GM21390 (cell line): ENCODE results near the gene LRRTM4.
"Not testable (repeated sequence)": the region's sequence is repeated elsewhere in the genome, so short reads cannot be mapped to it uniquely, and the experiment has no call there.

Experiments used
- ATAC-seq: cut with Tn5 transposase; IDR thresholded peaks from one replicate; pipeline ENCODE4 v1.9.1; 2021; ENCODE audit not compliant: unreplicated experiment

Gene LRRTM4

GRCh38 chr2:77088424-77088823, 433.8 kb downstream of the LRRTM4 start:
- not testable (repeated sequence) for ATAC-seq

DNA sequence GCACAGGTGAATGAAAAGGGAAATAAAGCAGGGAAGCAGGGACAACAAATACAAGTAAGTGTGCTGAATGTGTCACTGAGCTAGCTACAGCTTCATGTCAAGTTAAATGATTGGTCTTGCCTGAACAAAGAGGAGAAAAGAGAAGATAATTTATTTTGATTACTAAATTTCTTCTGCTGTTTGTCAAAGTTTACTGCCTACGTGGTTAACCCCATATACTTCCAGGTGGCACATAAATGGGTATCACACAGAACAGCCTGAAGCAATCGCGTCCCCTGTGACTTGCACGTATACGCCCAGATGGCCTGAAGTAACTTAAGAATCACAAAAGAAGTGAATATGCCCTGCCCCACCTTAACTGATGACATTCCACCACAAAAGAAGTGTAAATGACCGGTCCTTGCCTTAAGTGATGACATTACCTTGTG, 434.2 kb downstream of the LRRTM4 start:
- no peak for ATAC-seq

GRCh38 chr2:77086478-77086877, 435.7 kb downstream of the LRRTM4 start:
- ATAC-seq: no peak

GRCh38 chr2:77086051-77086450, 436.1 kb downstream of the LRRTM4 start:
- no peak for ATAC-seq

GRCh38 chr2:77085561-77085960, 436.6 kb downstream of the LRRTM4 start:
- no peak for ATAC-seq

GRCh38 chr2:77081597-77081996, 440.6 kb downstream of the LRRTM4 start:
- ATAC-seq: no peak

DNA sequence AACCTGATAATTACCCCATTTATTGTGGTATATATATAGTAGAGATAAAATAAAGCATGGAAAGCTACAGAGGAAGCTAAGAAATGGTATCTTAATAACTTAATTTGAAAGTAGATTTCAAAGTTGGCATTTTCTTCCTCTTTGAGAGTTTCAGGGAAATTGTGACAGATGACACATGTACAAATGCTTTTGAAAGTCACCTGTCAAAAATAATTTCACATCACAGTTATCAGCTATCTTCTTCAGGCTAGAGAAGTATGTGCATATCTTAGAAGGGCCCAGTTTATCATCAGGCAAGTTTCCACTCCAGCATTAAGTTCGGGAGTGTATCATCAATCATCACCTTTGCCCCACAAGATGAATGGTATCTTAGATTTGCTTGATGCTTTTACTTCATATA, 457.9 kb downstream of the LRRTM4 start:
- no peak for ATAC-seq

GRCh38 chr2:77054938-77055337, 467.2 kb downstream of the LRRTM4 start:
- ATAC-seq: no peak

GRCh38 chr2:77046339-77046738, 475.8 kb downstream of the LRRTM4 start:
- ATAC-seq: no peak

DNA sequence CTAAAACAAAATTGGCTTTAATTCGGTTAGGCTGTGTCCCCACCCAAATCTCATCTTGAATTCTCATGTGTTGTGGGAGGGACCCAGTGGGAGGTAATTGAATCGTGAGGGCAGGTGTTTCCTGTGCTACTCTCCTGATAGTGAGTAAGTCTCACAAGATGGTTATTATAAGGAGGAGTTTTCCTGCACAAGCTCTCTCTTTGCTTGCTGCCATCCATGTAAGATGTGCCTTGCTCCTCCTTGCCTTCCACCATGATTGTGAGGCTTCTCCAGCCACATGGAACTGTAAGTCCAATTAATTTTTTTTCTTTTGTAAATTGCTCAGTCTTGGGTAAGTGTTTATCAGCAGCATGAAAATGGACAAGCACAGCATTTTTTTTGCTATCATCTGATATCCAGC, 476.7 kb downstream of the LRRTM4 start:
- ATAC-seq: not testable (repeated sequence)

- ATAC-seq: no peak
Measured at GRCh38 chr2:77034445-77034844, 487.7 kb downstream of the LRRTM4 start.

DNA sequence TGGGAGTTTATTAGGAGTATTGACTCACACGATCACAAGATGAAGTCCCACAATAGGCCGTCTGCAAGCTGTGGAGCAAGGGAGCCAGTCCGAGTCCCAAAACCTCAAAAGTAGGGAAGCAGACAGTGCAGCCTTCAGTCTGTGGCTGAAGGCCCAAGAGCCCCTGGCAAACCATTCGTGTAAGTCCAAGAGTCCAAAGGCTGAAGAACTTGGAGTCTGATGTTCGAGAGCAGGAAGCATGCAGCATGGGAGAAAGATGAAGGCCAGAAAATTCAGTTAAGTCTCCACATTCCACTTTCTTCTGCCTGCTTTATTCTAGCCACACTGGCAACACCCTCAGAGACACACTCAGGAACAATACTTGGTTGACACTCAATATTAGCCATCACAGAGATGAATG, 492.9 kb downstream of the LRRTM4 start:
- ATAC-seq: not testable (repeated sequence)

GRCh38 chr2:77028032-77028600, 494.1 kb downstream of the LRRTM4 start:
- no peak for ATAC-seq

GRCh38 chr2:77025714-77026113, 496.5 kb downstream of the LRRTM4 start:
- ATAC-seq: no peak

GRCh38 chr2:77021161-77021560, 501.0 kb downstream of the LRRTM4 start:
- no peak for ATAC-seq

DNA sequence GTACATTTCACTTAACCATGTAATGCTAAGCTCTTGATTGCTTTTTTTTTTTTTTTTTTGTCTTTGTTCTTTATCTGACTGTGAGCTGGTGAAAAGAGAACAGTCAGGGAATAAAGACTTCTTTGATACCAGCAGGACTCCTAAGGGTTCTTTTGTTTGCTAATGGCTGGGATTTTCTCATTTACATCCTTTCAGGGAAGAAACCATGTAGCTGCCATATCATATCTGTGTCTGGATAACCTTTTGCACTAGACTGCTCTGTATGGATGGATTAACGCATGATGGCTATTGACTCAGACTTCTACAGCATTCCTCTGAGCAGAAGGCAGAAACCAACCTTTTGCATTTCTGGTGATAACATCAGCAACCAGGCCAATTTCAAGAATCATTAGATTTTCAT, 504.0 kb downstream of the LRRTM4 start:
- ATAC-seq: no peak

DNA sequence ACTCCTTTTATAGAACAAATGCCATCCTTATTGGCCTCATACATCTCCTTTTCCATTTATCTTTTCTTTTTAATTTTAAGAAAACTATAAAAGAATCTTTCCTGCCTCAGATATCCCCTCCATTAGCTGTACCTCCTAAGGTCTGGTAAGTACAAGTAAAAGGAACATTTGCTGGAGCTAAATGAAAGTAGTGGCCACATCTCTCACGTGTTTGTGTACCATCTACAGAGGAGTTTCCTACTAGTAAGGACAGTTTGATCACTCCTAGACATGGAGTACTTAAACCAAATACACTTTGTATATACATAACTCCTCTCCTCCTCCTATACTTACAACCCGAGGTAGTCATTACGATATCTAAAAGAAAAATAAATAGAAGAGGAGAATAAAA, 504.8 kb downstream of the LRRTM4 start:
- ATAC-seq: no peak

GRCh38 chr2:77016443-77017354, 505.5 kb downstream of the LRRTM4 start:
- no peak for ATAC-seq

DNA sequence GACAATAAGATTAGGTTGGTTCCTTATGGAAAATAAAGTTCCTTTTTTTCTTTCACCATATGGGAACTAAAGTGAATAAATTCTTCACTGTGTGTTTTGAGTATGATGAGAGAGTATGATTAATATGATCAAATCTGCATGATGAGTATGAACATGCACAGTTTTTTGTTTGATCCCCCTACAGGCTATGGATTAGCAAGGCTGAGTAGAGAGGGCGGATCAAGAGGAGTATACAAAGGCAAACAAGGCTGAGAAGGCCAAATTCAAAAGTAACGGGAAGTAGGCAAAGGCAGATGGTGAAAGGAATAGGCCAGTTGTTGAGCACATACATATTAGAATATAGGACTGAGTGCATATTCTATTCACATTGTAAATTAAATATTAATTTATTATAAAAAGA, 508.2 kb downstream of the LRRTM4 start:
- ATAC-seq: no peak

DNA sequence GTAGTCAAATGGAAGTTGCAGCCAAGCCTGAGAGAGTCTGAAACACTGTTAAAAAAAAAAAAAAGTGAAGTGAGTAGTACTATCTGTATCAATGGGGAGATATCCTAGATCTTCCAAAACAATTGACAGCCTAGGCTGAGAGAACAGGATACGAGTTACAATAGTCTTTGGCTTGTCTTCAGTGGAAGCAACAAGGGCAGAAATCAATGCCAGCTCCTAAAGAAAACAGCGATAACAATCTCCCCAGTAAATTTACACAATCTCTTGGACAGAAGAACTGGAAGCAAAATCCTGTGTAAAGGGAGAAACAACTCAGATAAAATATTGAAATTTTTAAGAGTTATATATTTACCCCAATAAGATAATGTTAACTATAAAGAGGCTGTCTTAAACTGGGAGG, 508.7 kb downstream of the LRRTM4 start:
- no peak for ATAC-seq

GRCh38 chr2:77009307-77009706, 512.9 kb downstream of the LRRTM4 start:
- no peak for ATAC-seq

DNA sequence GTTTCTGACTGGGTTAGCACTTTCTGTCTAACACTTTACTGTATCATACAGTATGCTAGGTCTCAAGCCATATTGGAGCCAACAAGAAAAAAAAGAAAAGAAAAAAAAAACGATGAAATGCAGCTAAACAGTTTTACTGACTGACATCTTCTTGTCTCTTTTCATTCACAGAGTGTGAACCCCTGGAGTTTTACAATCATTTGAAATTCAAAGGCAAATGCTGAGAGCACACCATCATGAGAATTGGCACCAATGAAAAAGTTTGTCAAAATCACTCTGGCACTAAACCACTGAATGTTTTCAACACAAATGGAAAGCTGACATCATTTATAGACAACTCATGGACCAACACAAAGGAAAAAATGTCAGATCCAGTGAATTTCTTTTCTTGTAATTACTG, 513.3 kb downstream of the LRRTM4 start:
- ATAC-seq: no peak

- ATAC-seq: no peak
Measured at GRCh38 chr2:77007686-77008085, 514.5 kb downstream of the LRRTM4 start.
